GM12891 (cell line): Measurements from ENCODE around the gene RHBDD1.
"Not testable (repeated sequence)": the region's sequence is repeated elsewhere in the genome, so short reads cannot be mapped to it uniquely, and the experiment has no call there.

Experiments
- PAX5 ChIP-seq: IDR thresholded peaks from 2 replicates; pipeline ENCODE4 v1.6.1; 2011; ENCODE audit warnings: low read length, moderate library complexity, mild to moderate bottlenecking; ENCODE audit not compliant: insufficient read depth, severe bottlenecking
- POLR2A ChIP-seq: IDR thresholded peaks from 2 replicates; pipeline ENCODE4 v1.6.1; 2011; ENCODE audit warnings: low read depth, low read length, control low read depth
- POLR2AphosphoS5 ChIP-seq: IDR thresholded peaks from 2 replicates; pipeline ENCODE4 v1.6.1; 2011; ENCODE audit warnings: low read depth, low read length, control low read depth
- POU2F2 ChIP-seq: IDR thresholded peaks from 2 replicates; pipeline ENCODE4 v1.6.1; 2011; ENCODE audit warnings: low read depth, mild to moderate bottlenecking, control low read depth, low read length, moderate library complexity
- SPI1 ChIP-seq: IDR thresholded peaks from 2 replicates; pipeline ENCODE4 v1.6.1; 2011; ENCODE audit warnings: low read depth, low read length, control low read depth
- TAF1 ChIP-seq: IDR thresholded peaks from 2 replicates; pipeline ENCODE4 v1.6.1; 2011; ENCODE audit warnings: low read depth, low read length, control low read depth

DNA sequence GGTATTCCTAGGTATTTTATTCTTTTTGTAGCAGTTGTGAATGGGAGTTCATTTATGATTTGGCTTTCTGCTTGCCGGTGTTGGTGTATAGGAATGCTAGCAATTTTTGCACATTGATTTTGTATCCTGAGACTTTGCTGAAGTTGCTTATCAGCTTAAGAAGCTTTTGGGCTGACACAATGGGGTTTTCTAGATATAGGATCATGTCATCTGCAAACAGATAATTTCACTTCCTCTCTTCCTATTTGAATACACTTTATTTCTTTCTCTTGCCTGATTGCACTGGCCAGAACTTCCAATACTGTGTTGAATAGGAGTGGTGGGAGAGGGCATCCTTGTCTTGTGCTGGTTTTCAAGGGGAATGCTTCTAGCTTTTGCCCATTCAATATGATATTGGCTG lies 7.1 kb downstream of the RHBDD1 start:
- not testable (repeated sequence) for TF ChIP-seq PAX5, POLR2AphosphoS5, TAF1, POLR2A, POU2F2
- TF ChIP-seq SPI1 = peak; percentile 78
